Large intestine (tissue), 3 donors: Measurements from ENCODE around the gene GNRHR. TPM values are rescaled to one million over a fixed set of nuclear protein-coding genes. Genes with fewer than 3 reads are reported as not detected.
"Not testable (repeated sequence)": the region's sequence is repeated elsewhere in the genome, so short reads cannot be mapped to it uniquely, and the experiment has no call there.

Experiments used
- DNase-seq, 2 donors: peaks; one replicate each; pipeline versions ENCODE4 v3.0.0 to v3.0.0-alpha.2; 2013
- H3K27ac ChIP-seq: one replicate; pipeline ENCODE4 v1.5.1; 2013; ENCODE audit warnings: low read length
- H3K27me3 ChIP-seq: 2 replicates; pipeline ENCODE4 v1.6.1; 2013; ENCODE audit warnings: low read length; ENCODE audit not compliant: control insufficient read depth, insufficient read depth
- H3K36me3 ChIP-seq: 2 replicates; pipeline ENCODE4 v1.6.1; 2013; ENCODE audit warnings: low read length; ENCODE audit not compliant: control insufficient read depth, insufficient read depth
- H3K4me1 ChIP-seq: one replicate; pipeline ENCODE4 v1.6.1; 2013; ENCODE audit warnings: low read length; ENCODE audit not compliant: control insufficient read depth, insufficient read depth
- H3K4me3 ChIP-seq: one replicate; pipeline ENCODE4 v1.5.1; 2013; ENCODE audit warnings: low read length
- H3K9me3 ChIP-seq: one replicate; pipeline ENCODE4 v1.6.1; 2013; ENCODE audit warnings: mild to moderate bottlenecking, low read depth, low read length, moderate library complexity; ENCODE audit not compliant: control insufficient read depth
- WGBS: methylation state at CpG from one replicate; pipeline ENCODE4 v1.1.5; 2013; ENCODE audit warnings: low lambda C conversion rate; ENCODE audit not compliant: insufficient coverage; 5-methylcytosine and 5-hydroxymethylcytosine counted together
- polyA plus RNA-seq: library from polyadenylated mRNA; unstranded; fragments of 120-200 nt; gene quantifications from one replicate; pipeline ENCODE4 v1.2.1, GENCODE V29; 2013

GNRHR gene
- polyA plus RNA-seq, 1 donor, result 0.55 TPM

GRCh38 chr4:67762086-67762485, 7.9 kb upstream of the GNRHR start:
- DNase-seq, result peak in 1 of 2 donors; percentile 12
- Histone ChIP-seq H3K27me3 (no peaks in the 10 kb centered on the region), H3K36me3 (no peaks in the 10 kb centered on the region), H3K4me3 (no peak overlapping the region), H3K4me1 (no peaks in the 10 kb centered on the region), H3K9me3 (no peaks in the 10 kb centered on the region), H3K27ac (no peak overlapping the region)
- 57% methylated on average over 2 of the region's 3 CpGs for WGBS

GRCh38 chr4:67756991-67757390, 2.8 kb upstream of the GNRHR start:
- H3K4me1 ChIP-seq, DNase-seq: not testable (repeated sequence)

GRCh38 chr4:67755974-67756373, 1.8 kb upstream of the GNRHR start:
- no peaks in the 10 kb centered on the region for H3K4me1 ChIP-seq
- no peaks in the 10 kb centered on the region for H3K9me3 ChIP-seq
- H3K27me3 ChIP-seq, result no peaks in the 10 kb centered on the region
- no peak overlapping the region for H3K4me3 ChIP-seq
- H3K27ac ChIP-seq, result no peak overlapping the region
- no CpG with 5 or more reads among the region's 1 CpG for WGBS
- DNase-seq, result no peak
- H3K36me3 ChIP-seq, result no peaks in the 10 kb centered on the region

More at GRCh38 chr4:67756991-67757390, 2.8 kb upstream of the GNRHR start:
- not testable (repeated sequence) for H3K27me3 ChIP-seq, H3K36me3 ChIP-seq, H3K27ac ChIP-seq, H3K4me3 ChIP-seq, H3K9me3 ChIP-seq
- 41% methylated on average over 5 of the region's 6 CpGs for WGBS

- H3K4me3 ChIP-seq, result no peak overlapping the region
- no CpG with 5 or more reads among the region's 1 CpG for WGBS
- H3K36me3 ChIP-seq, result no peaks in the 10 kb centered on the region
- H3K27me3 ChIP-seq, result no peaks in the 10 kb centered on the region
- H3K27ac ChIP-seq, result no peak overlapping the region
- no peaks in the 10 kb centered on the region for H3K4me1 ChIP-seq
- H3K9me3 ChIP-seq, result no peaks in the 10 kb centered on the region
- no peak for DNase-seq
Measured at GRCh38 chr4:67751260-67751659, 2.9 kb downstream of the GNRHR start.

- Histone ChIP-seq H3K4me3 (no peak overlapping the region), H3K4me1 (no peaks in the 10 kb centered on the region), H3K36me3 (no peaks in the 10 kb centered on the region), H3K9me3 (no peaks in the 10 kb centered on the region), H3K27ac (no peak overlapping the region), H3K27me3 (no peaks in the 10 kb centered on the region)
- 95% methylated on average over 2 of the region's 4 CpGs for WGBS
- no peak for DNase-seq
Measured at GRCh38 chr4:67750691-67751090, 3.5 kb downstream of the GNRHR start.

- Histone ChIP-seq H3K27ac (no peak overlapping the region), H3K36me3 (no peaks in the 10 kb centered on the region), H3K9me3 (no peaks in the 10 kb centered on the region), H3K27me3 (no peaks in the 10 kb centered on the region), H3K4me3 (no peak overlapping the region), H3K4me1 (no peaks in the 10 kb centered on the region)
- 89% methylated on average over 1 of the region's 3 CpGs for WGBS
- DNase-seq, result no peak
Measured at GRCh38 chr4:67749286-67749685, 4.9 kb downstream of the GNRHR start.

- DNase-seq, result peak; percentile 4 to 14
Measured at GRCh38 chr4:67746797-67747495, 7.2 kb downstream of the GNRHR start.

GRCh38 chr4:67744561-67745283, 9.5 kb downstream of the GNRHR start:
- Histone ChIP-seq H3K27me3 (no peaks in the 10 kb centered on the region), H3K4me3 (no peak overlapping the region), H3K9me3 (no peaks in the 10 kb centered on the region), H3K36me3 (no peaks in the 10 kb centered on the region), H3K4me1 (no peaks in the 10 kb centered on the region), H3K27ac (no peak overlapping the region)
- 66% methylated on average over 2 of the region's 4 CpGs for WGBS
- no peak for DNase-seq

More at GRCh38 chr4:67746797-67747495, 7.2 kb downstream of the GNRHR start:
- Histone ChIP-seq H3K27me3 (no peaks in the 10 kb centered on the region), H3K27ac (no peak overlapping the region), H3K9me3 (no peaks in the 10 kb centered on the region), H3K36me3 (no peaks in the 10 kb centered on the region), H3K4me1 (no peaks in the 10 kb centered on the region), H3K4me3 (no peak overlapping the region)
- 0% methylated on average over 1 of the region's 5 CpGs for WGBS

GRCh38 chr4:67743194-67743593, 11.0 kb downstream of the GNRHR start:
- Histone ChIP-seq H3K9me3 (no peaks in the 10 kb centered on the region), H3K4me1 (no peaks in the 10 kb centered on the region), H3K4me3 (no peak overlapping the region), H3K27ac (no peak overlapping the region), H3K27me3 (no peaks in the 10 kb centered on the region), H3K36me3 (no peaks in the 10 kb centered on the region)
- no peak for DNase-seq
- WGBS, result 100% methylated on average over 1 of the region's 3 CpGs

GRCh38 chr4:67736262-67736661, 17.9 kb downstream of the GNRHR start:
- Histone ChIP-seq H3K36me3 (no peaks in the 10 kb centered on the region), H3K27ac (no peak overlapping the region), H3K4me1 (no peaks in the 10 kb centered on the region), H3K9me3 (no peaks in the 10 kb centered on the region), H3K4me3 (no peak overlapping the region), H3K27me3 (no peaks in the 10 kb centered on the region)
- DNase-seq, result no peak
- WGBS, result no CpG with 5 or more reads among the region's 1 CpG

GRCh38 chr4:67735325-67735724, 18.9 kb downstream of the GNRHR start:
- H3K27ac ChIP-seq, result no peak overlapping the region
- no peaks in the 10 kb centered on the region for H3K4me1 ChIP-seq
- no peaks in the 10 kb centered on the region for H3K36me3 ChIP-seq
- no peaks in the 10 kb centered on the region for H3K9me3 ChIP-seq
- no peaks in the 10 kb centered on the region for H3K27me3 ChIP-seq
- DNase-seq, result no peak
- no peak overlapping the region for H3K4me3 ChIP-seq
